ENCODE data around the gene TRMT10A. TPM values are rescaled to one million over a fixed set of nuclear protein-coding genes. Genes with fewer than 3 reads are reported as not detected.

Gene TRMT10A
- total RNA-seq, 1 experiment from 2014 or later = 4.6 TPM

DNA sequence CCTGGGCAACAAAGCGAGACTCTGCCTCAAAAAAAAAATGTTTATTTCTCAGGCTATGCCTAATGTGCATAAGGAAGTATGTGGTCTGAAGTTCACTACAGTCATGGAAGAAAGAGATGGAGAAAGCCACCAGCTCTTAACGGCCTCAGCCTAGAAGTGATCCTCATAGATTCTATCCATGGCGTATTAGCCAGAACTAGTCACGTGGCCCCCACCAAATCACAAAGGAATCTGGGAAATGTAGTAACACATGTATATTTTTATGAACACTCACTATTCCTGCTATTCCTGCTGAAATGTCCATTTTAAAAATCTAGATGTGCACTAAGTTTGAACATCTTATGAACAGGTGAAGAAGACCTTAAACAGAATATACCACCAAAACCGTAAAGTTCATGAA is 44.6 kb upstream of the TRMT10A start:
- Histone ChIP-seq H3K79me1 (ENCODE audit: insufficient read depth, low read depth, low read length, poor library complexity, severe bottlenecking) (no peaks in the 10 kb centered on the region), H3K79me2 (ENCODE audit: insufficient read depth, low read length) (no peaks in the 10 kb centered on the region), H3K23ac (ENCODE audit: insufficient read length, low read depth, low read length) (no peak overlapping the region), H3K4ac (ENCODE audit: low read depth, low read length) (no peak overlapping the region), H3K9me3 (ENCODE audit: control insufficient read depth, low read depth, low read length) (no peaks in the 10 kb centered on the region), H2BK120ac (ENCODE audit: low read depth, low read length, poor library complexity, severe bottlenecking) (no peak overlapping the region), H4K8ac (replicated peaks; ENCODE audit: insufficient read length, low read depth, low read length) (no peak overlapping the region), H3K27ac (ENCODE audit: insufficient read length, low read depth, low read length) (no peak overlapping the region), H3K14ac (ENCODE audit: insufficient read depth, low read length) (no peak overlapping the region), H4K91ac (ENCODE audit: insufficient read length, low read depth, low read length) (no peak overlapping the region), H2BK5ac (ENCODE audit: insufficient read length, low read length) (no peak overlapping the region), H3K4me1 (ENCODE audit: insufficient read depth, low read length) (no peaks in the 10 kb centered on the region), H2BK12ac (ENCODE audit: insufficient read length, low read depth, low read length) (no peak overlapping the region), H2BK20ac (ENCODE audit: low read depth, low read length, poor library complexity, severe bottlenecking) (no peak overlapping the region), H4K5ac (ENCODE audit: insufficient read length, low read depth, low read length) (no peak overlapping the region), H3K56ac (ENCODE audit: insufficient read length, low read depth, low read length) (no peak overlapping the region), H3K4me2 (ENCODE audit: insufficient read depth, insufficient read length, low read length) (no peak overlapping the region), H3K9ac (ENCODE audit: extremely low read depth, insufficient read length, low read length) (no peak overlapping the region), H2AK5ac (ENCODE audit: insufficient read length, low read length) (no peak overlapping the region), H3K23me2 (ENCODE audit: insufficient read length, low read depth, low read length, poor library complexity, severe bottlenecking) (no peaks in the 10 kb centered on the region), H2AFZ (ENCODE audit: low read length) (no peak overlapping the region), H3T11ph (ENCODE audit: low read length) (no peak overlapping the region), H4K20me1 (ENCODE audit: control insufficient read depth, insufficient read depth, insufficient read length) (no peaks in the 10 kb centered on the region), H3K18ac (ENCODE audit: insufficient read length, low read depth, low read length) (no peak overlapping the region), H3K27me3 (ENCODE audit: insufficient read depth, low read length) (no peaks in the 10 kb centered on the region), H2BK15ac (ENCODE audit: low read depth, low read length) (no peak overlapping the region)
- Mint-ChIP-seq H3K27ac (no peak overlapping the region), H3K4me3 (no peak overlapping the region), H3K27me3 (ENCODE audit: low read depth) (no peaks in the 10 kb centered on the region), H3K36me3 (ENCODE audit: insufficient read depth in 1 of 3, low read depth in 3 of 3) (no peaks in the 10 kb centered on the region), H3K4me1 (peaks cover 0 to 2% of the 10 kb centered on the region in 2 experiments; a peak in 1 of 4 replicates), H3K9me3 (no peaks in the 10 kb centered on the region)
- WGBS (ENCODE audit: extremely low coverage, insufficient read length, low lambda C conversion rate) = no CpG with 5 or more reads among the region's 5 CpGs
- TF ChIP-seq, protein P1, sequence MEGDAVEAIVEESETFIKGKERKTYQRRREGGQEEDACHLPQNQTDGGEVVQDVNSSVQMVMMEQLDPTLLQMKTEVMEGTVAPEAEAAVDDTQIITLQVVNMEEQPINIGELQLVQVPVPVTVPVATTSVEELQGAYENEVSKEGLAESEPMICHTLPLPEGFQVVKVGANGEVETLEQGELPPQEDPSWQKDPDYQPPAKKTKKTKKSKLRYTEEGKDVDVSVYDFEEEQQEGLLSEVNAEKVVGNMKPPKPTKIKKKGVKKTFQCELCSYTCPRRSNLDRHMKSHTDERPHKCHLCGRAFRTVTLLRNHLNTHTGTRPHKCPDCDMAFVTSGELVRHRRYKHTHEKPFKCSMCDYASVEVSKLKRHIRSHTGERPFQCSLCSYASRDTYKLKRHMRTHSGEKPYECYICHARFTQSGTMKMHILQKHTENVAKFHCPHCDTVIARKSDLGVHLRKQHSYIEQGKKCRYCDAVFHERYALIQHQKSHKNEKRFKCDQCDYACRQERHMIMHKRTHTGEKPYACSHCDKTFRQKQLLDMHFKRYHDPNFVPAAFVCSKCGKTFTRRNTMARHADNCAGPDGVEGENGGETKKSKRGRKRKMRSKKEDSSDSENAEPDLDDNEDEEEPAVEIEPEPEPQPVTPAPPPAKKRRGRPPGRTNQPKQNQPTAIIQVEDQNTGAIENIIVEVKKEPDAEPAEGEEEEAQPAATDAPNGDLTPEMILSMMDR (conservative IDR thresholded peaks at IDR 0.05) = no peak
- no peak for DNase-seq

Measured in H9 (cell line).